Measurements from ENCODE around the gene ELK4.

GRCh38 chr1:205626216-205626615 is 5.6 kb downstream of the ELK4 start:
- TF ChIP-seq CTCF (IDR thresholded peaks at IDR 0.05) (no peak), ZFX (IDR thresholded peaks at IDR 0.05; ENCODE audit: borderline replicate concordance) (no peak)

Data from 22Rv1 (cell line).